22Rv1 (cell line): ENCODE measurements around the gene CFAP97.
"Not testable (repeated sequence)": the region's sequence is repeated elsewhere in the genome, so short reads cannot be mapped to it uniquely, and the experiment has no call there.

Source experiments
- H3K27ac ChIP-seq: fragments of 450-650 bp; 2 replicates; pipeline ENCODE4 v1.5.1; 2017
- ZFX ChIP-seq: fragments of 450-650 bp; IDR thresholded peaks from 2 replicates; pipeline ENCODE4 v1.6.1; 2017; ENCODE audit warnings: antibody characterized with exemption, borderline replicate concordance
- TF ChIP-seq, protein P1 (sequence below): fragments of 450-650 bp; IDR thresholded peaks from 2 replicates; pipeline ENCODE4 v1.5.1; 2017; ENCODE audit warnings: mild to moderate bottlenecking

CFAP97 gene

DNA sequence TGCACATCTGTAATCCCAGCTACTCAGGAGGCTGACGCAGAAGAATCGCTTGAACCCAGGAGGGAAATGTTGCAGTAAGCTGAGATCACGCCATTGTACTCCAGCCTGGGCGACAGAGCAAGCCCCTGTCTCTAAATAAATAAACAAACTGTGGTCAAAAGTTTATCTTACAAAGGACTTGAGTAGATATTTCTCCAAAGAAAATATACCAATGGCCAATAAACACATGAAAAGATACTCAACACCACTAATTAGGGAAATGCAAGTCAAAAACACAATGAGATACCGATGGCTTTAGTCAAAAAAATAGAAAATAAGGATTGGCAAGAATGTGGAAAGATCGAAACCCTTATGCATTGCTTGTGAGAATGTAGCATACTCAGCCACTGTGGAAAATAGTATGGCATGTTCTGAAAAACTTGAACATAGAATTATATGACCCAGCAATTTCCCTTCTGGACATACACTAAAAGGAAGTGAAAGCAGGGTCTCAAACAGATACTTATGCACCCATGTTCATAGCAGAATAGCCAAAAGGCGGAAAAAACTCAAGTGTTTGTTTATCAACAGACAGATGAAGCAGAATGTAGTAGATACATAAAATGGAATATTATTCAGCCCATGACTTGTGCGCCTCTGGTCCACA lies 2.0 kb upstream of the CFAP97 start:
- H3K27ac ChIP-seq = no peak overlapping the region
- no peak for TF ChIP-seq ZFX
- TF ChIP-seq, protein P1, sequence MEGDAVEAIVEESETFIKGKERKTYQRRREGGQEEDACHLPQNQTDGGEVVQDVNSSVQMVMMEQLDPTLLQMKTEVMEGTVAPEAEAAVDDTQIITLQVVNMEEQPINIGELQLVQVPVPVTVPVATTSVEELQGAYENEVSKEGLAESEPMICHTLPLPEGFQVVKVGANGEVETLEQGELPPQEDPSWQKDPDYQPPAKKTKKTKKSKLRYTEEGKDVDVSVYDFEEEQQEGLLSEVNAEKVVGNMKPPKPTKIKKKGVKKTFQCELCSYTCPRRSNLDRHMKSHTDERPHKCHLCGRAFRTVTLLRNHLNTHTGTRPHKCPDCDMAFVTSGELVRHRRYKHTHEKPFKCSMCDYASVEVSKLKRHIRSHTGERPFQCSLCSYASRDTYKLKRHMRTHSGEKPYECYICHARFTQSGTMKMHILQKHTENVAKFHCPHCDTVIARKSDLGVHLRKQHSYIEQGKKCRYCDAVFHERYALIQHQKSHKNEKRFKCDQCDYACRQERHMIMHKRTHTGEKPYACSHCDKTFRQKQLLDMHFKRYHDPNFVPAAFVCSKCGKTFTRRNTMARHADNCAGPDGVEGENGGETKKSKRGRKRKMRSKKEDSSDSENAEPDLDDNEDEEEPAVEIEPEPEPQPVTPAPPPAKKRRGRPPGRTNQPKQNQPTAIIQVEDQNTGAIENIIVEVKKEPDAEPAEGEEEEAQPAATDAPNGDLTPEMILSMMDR = no peak

DNA sequence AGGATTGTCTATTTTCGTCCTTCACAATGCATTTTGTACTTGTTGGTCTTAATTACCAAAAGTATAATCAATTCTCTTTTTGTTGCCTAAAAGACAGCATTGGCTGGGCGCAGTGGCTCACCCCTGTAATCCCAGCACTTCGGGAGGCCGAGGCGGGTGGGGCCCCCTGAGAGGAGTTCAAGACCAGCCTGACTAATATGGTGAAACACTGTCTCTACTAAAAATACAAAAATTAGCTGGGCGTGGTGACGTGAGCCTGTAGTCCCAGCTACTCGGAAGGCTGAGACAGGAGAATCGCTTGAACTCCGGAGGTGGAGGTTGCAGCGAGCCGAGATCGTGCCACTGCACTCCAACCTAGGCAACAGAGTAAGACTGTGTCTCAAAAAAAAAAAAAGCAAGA lies 1.3 kb upstream of the CFAP97 start:
- peak overlapping the region; percentile 89 for H3K27ac ChIP-seq

DNA sequence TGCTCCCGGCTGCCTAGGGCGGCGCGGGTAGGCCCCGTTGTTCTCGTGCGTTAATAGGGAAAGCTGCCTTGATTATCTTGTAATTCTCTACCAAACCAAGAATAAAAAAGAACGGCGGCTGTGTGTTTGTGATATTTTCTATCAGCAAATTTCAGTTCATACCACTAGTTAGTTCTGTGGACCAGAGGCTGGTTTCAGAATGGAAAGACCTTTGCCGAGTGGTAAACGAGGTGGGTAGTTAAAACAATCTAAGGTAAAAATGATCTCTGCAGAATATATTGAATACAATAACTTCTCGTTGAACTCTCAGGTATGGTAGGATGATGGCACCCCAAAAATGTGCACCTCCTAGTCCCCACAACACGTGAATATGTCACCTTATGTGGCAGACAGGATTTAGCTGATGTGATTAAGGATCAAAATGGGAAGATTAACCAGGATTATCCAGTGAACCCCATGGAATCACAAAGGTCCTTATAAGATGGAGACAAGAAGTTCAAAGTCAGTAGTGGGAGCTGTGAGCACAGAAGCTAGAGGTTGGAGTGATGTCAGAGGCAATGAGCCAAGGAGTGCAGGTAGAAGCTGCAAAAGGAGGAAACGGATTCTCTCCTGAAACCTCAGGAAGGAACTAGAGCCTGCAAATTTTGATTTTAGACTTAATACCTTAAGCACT lies 574 bp upstream of the CFAP97 start:
- peak overlapping the region; percentile 89 for H3K27ac ChIP-seq
- TF ChIP-seq ZFX = no peak
- TF ChIP-seq, protein P1 = peak; percentile 25; the same call in 1 of the 2 replicates

DNA sequence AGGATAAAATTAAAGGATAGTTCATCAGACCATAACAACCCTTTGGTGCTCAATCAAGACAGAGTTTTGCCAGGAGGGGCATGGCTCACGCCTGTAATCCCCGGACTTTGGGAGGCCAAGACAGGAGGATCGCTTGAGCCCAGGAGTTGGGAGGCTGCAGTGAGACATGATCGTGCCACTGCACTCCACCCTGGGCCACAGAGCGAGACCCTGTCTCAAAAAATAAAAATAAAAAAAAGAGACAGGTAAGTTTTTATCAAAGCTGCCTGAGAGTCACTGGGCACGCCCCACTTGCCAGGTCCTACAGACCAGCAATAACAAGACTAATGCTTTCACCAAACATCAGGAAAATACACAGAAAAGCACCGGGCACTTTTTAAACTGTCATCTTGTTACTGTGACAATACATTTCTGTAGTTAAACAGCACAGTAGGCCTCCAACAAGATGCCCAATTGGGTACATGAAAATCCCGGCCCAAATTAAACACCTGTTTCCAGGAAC lies 765 bp downstream of the CFAP97 start:
- TF ChIP-seq, protein P1 = no peak
- peak overlapping the region; percentile 89 for H3K27ac ChIP-seq

DNA sequence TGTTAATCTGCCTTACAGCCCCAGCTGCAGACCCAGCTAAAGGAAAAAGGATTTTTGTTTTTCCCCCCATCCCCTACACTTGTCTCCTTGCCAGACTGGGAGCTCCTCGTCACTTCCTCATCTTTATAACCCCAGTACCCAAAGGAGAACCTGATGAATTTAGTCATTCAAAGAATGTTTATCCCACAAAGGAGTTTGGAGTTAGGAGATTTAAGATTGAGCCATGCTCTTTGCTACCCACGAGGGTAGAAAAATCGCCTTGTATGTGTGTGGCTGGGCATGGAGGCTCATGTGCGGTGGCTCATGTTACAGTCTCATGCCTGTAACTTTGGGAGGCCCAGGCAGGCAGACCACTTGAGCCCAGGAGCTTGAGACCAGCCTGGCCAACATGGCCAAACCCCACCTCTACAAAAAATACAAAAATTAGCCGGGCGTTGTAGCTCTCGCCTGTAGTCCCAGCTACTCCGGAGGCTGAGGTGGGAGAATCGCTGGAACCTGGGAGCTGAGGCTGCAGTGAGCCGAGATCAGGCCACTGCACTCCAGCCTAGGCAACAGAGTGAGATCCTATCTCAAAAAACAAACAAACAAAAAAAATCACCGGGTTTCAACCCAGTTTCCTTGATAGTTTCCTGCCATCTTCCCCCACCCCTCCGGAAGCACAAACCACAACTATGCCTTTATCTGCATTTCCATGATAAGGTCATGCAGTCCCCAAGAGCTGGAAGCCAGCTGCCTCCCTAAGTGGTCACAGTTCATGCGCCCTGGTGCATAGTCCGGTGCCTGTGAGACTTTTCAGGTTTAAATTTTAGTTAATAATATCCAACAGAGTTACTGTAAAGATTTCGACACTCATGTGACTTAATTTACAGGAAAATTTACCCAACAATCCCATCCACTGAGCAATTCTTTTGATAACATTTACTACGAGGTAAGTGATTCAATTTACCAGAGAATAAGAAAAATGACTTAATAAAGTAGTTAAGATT lies 1.5 kb downstream of the CFAP97 start:
- TF ChIP-seq, protein P1 = no peak
- no peak for TF ChIP-seq ZFX
- peak overlapping the region; percentile 89 for H3K27ac ChIP-seq

DNA sequence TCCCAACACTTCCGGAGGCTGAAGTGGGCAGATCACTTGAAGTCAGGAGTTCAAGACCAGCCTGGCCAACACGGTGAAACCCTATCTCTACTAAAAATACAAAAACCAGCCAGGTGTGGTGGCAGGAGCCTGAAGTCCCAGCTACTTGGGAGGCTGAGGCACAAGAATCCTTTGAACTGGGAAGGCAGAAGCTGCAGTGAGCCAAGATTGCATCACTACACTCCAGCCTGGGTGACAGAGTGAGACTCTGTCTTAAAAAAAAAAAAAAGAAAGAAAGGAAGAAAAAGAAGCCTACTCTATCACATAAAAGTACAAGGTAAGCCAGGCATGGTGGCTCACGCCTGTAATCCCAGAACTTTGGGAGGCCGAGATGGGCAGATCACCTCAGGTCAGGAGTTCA lies 5.6 kb downstream of the CFAP97 start:
- not testable (repeated sequence) for H3K27ac ChIP-seq

DNA sequence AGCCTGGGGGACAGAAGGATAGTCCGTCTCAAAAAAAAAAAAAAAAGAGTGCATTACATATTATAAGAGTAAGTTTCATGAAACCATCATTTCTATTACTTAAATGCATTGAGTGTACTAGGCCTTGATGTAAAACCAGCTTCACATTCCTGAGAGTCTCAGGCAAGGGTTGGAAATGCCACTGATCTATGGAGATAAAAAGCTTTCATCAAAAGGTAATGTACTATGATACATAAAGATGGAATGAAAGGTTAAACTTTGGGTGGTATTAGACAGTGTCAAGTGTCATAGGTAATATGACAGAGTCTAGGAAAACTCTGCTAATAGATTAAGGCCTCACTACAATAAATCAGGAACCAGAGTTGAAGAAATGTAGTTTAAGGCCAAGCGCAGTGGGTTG lies 7.4 kb downstream of the CFAP97 start:
- H3K27ac ChIP-seq = peak overlapping the region; percentile 40
- TF ChIP-seq, protein P1 = no peak
- TF ChIP-seq ZFX = no peak
